Stimulated activated CD8-positive, alpha-beta memory T cell treated with anti-CD3 and anti-CD28 coated beads, Interleukin-4, amount 100 ng/mL, for 24 hours (primary cell): ENCODE data around the gene ZSWIM9.

ENCODE experiments used
- DNase-seq: peaks from one replicate; pipeline ENCODE4 v3.0.0-alpha.2; 2020; ENCODE audit warnings: low read depth

ZSWIM9 gene

GRCh38 chr19:48169939-48170803 lies at the start of gene ZSWIM9, which contains the start of gene LIG1:
TSS of gene ZSWIM9 (plus strand) at chr19:48170680. CDS start at chr19:48171803, 1,123 bp downstream.
TSS of gene LIG1 (minus strand) at chr19:48170344. CDS start at chr19:48165566, 4,778 bp downstream.
- DNase-seq, result peak; percentile 85

GRCh38 chr19:48121066-48121465 lies 49.4 kb upstream of the ZSWIM9 start:
- no peak for DNase-seq

GRCh38 chr19:48121909-48122371 lies 48.5 kb upstream of the ZSWIM9 start:
- no peak for DNase-seq

- DNase-seq, result no peak
Measured at GRCh38 chr19:48122421-48122820, 48.1 kb upstream of the ZSWIM9 start.

GRCh38 chr19:48123907-48124651 lies 46.4 kb upstream of the ZSWIM9 start:
- DNase-seq, result peak; percentile 29

GRCh38 chr19:48127561-48127960 lies 42.9 kb upstream of the ZSWIM9 start:
- DNase-seq, result no peak

GRCh38 chr19:48133094-48133493 lies 37.4 kb upstream of the ZSWIM9 start:
- no peak for DNase-seq

- DNase-seq, result peak; percentile 5
Measured at GRCh38 chr19:48135411-48135810, 35.1 kb upstream of the ZSWIM9 start.

GRCh38 chr19:48136547-48136946 lies 33.9 kb upstream of the ZSWIM9 start:
- DNase-seq, result no peak

GRCh38 chr19:48137411-48137810 lies 33.1 kb upstream of the ZSWIM9 start:
- DNase-seq, result no peak

- DNase-seq, result no peak
Measured at GRCh38 chr19:48139053-48139452, 31.4 kb upstream of the ZSWIM9 start.

GRCh38 chr19:48147597-48148175 lies 22.8 kb upstream of the ZSWIM9 start:
- no peak for DNase-seq

- DNase-seq, result no peak
Measured at GRCh38 chr19:48148576-48148975, 21.9 kb upstream of the ZSWIM9 start.

- DNase-seq, result no peak
Measured at GRCh38 chr19:48149430-48149829, 21.1 kb upstream of the ZSWIM9 start.

- DNase-seq, result peak; percentile 54
Measured at GRCh38 chr19:48152551-48152950, 17.9 kb upstream of the ZSWIM9 start.

GRCh38 chr19:48154003-48154402 lies 16.5 kb upstream of the ZSWIM9 start:
- DNase-seq, result no peak

GRCh38 chr19:48158210-48158790 lies 12.2 kb upstream of the ZSWIM9 start:
- DNase-seq, result no peak

- DNase-seq, result no peak
Measured at GRCh38 chr19:48168689-48169088, 1.8 kb upstream of the ZSWIM9 start.

- peak; percentile 85 for DNase-seq
Measured at GRCh38 chr19:48169578-48169938, 922 bp upstream of the ZSWIM9 start.

GRCh38 chr19:48170817-48171347 lies 402 bp downstream of the ZSWIM9 start:
- DNase-seq, result no peak

- no peak for DNase-seq
Measured at GRCh38 chr19:48171710-48172109, 1.2 kb downstream of the ZSWIM9 start.

GRCh38 chr19:48174445-48175030 lies 4.1 kb downstream of the ZSWIM9 start:
- DNase-seq, result no peak
